ENCODE data around the gene SELENOF.
A peak's percentile ranks its signal among the peaks of the same experiment; 100 is the strongest.

The SELENOF gene

DNA sequence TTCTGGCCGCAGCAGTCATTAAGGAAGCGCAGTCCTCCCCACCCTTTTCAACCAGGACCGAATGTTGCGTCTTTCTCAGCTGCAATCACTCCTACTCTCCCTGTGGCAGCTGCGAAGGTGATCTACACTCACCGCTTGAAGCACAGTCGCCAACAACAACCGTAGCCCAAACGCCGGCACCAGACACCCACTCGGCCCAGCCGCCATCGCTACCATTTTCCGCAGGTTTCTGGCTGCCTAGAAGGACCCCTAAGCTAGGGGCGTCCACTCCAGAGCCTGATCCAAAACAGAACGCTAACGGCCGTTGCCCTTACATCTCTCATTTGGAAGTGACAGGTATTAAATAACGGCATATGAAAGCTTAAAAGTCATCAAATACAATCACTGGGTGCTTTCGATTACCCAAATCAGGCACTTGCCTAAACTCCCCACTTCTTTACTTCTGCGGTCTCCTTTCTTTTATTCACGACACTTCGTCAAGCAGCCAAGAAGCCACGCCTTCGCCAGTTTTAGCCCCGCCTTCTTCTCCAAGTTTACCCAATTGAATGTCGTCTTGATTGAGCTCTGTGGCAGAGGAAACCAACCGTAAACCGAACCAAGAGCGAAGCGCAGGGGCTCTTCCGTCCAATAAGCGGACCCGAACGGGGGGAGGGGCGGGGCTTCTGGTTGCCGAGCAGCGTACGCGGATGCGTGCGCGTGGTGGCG is at the start of gene SELENOF:
TSS of gene SELENOF (minus strand) at position 231 of the 705 bp plus-strand sequence. CDS start at position 216, 15 bp downstream.
- peak; percentile 98 for DNase-seq (ENCODE audit: low spot score)

DNA sequence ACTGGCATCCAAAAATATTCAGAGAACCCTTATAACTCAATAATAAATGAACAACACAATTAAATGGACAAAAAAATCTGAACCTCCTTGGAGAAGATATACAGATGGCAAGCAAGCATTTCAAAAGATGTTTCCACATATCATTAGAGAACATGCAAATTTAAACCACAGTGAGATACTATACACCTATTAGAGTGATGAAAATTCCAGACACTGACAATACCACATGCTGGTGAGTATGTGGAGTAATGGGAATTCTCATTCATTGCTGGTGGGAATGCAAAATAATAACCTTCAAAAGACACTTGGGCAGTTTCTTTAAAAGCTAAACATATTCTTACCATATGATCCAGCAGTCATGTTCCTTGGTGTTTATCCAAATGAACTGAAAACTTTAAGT is 46.6 kb upstream of the SELENOF start:
- DNase-seq (ENCODE audit: low spot score) = no peak

DNA sequence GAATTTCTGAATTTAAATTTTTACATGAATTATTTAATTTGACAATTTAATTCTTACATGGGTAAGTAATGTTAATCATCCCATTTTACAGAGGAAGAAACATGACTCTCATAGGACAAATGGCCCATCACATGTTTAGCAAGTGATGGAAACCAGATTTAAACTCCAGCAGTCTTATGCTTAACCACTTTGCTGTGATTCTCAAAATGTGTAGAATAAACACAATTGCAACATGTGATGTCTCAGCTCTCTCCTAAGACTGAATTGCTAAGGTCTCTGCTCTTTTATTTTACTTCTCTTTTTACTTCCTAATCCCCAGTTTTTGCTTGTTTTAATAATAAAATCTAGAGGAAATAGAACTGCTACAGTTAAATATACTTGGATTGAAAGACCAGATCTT is 43.3 kb upstream of the SELENOF start:
- DNase-seq (ENCODE audit: low spot score) = no peak

DNA sequence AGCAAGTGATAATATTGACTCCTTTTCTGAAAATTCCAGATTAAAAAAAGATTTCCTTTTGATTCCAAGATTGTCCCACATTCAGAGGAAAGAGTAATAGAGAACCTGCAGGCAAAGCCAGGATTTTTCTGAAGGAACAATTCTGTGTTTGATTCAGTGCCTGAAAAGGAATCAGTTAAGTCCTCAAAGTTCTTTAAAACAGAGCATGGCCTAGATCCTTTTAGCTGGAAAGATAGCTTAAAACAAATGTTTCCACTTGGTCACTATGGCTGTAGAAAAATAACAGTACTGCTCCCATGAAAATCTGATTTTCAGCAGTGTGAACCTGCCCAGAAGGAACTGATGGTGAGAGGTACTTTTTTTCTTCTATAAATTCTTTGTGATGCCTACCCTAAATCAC is 42.3 kb upstream of the SELENOF start:
- no peak for DNase-seq (ENCODE audit: low spot score)

DNA sequence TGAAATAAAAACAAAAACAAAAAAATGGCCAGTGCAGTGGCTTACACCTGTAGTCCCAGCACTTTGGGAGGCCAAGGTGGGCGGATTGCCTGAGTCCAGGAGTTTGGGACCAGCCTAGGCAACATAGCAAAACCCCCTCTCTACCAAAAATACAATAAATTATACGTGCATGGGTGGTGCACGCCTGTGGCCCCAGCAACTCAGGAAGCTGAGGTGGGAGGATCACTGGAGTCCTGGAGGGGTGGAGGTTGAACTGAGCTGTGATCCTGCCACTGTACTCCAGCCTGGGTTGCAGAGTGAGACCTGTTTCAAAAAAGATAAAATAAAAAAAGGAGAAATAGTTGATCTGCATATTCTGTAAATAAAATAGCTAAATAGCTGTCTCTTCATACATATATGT is 41.8 kb upstream of the SELENOF start:
- no peak for DNase-seq (ENCODE audit: low spot score)

DNA sequence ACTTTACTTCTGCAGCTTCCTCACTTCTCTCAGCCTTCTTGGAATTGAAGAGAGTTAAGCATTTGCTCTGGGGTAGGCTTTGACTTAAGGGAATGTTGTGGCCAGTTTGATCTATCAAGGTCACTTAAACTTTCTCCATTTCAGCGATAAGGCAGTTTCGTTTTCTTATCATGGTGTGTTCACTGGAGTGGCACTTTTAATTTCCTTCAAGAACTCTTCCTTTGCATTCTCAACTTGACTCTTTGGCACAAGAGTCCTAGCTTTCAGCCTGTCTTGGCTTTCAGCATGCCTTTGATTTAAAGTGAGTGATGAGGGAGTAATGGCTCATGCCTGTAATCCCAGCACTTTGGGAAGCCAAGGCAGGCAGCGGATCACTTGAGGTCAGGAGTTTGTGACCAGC is 39.2 kb upstream of the SELENOF start:
- no peak for DNase-seq (ENCODE audit: low spot score)

DNA sequence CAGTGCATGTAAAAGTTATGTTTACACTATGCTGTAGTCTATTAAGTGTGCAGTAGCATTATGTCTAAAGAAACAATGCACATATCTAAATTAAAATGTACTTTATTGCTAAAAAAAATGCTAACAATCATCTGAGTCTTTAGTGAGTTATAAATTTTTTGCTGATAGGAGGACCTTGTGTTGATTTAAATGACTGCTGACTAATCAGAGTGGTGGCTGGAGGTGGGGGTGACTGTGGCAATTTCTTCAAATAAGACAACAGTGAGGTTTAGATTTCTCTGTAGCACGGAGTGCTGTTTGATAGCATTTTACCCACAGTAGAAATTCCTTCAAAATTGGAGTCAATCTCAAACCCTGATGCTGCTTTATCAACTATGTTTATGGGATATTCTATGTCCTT is 37.5 kb upstream of the SELENOF start:
- no peak for DNase-seq (ENCODE audit: low spot score)

DNA sequence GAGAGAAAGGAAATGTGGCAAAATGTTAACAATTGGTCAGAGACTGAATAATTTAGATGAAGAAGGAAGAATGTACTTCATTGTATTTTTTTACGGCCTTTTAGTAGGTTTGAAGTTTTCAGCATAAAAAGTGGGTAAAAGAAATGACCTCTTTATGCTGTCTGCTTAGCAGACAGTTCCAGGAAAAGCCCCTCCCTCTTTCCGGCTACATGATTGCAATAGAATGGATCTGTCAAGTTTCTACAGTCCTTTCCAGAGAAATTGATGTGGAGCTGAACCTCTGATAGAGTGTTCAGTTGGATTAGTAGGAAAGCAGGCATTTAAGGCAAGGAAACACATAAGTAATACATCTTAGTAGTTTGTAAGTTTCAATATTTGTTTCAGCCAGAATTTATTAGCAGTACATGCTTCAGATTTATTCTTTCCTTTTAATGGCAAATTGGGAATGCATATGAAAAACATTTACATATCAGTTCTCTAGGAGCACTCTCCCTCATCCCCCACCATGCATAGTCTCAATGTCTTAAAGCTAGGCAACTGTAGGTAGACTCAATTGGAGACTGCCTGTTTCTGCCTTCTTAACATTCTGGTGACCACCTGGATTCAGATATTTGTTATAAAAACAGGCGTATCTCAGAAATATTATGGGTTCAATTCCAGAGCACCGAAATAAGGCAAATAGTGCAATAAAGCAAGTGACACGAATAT is 36.9 kb upstream of the SELENOF start:
- DNase-seq (ENCODE audit: low spot score) = no peak

DNA sequence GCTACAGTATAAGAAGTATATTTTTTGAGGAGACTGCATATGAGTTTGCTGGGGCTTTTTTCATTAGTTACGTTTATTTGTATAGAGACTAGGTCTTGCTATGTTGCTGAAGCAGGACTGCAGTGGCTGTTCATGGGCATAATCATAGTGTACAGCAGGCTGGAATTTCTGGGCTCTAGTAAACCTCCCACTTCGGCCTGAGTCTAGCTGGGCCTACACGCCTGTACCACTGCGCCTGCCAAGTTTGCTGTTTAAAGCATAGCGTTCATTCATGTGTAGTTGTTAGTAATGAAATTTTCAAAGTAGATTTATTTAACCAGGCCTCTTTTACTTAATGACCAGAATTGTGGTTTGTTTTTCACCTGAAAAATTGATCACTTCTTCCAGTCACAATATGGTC is 34.3 kb upstream of the SELENOF start:
- DNase-seq (ENCODE audit: low spot score) = no peak

DNA sequence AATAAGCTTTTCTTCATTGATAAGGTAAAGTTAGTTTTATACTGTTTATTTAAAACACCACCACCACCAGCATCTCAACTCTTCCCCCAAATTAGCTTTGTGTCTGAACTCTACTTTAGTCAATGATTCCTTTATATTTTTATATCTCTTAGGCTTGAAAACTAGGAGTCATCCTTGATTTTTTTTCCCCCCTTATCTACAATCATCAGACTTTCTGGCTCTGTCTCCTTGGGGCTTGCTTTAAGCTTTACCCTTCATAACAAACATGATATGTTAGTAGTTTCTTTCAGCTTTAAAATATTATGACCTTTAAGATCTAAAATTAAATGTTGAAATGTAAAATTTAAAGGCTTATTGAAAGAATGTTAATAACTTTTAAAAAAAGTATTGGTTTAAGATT is 28.8 kb upstream of the SELENOF start:
- DNase-seq (ENCODE audit: low spot score) = no peak

DNA sequence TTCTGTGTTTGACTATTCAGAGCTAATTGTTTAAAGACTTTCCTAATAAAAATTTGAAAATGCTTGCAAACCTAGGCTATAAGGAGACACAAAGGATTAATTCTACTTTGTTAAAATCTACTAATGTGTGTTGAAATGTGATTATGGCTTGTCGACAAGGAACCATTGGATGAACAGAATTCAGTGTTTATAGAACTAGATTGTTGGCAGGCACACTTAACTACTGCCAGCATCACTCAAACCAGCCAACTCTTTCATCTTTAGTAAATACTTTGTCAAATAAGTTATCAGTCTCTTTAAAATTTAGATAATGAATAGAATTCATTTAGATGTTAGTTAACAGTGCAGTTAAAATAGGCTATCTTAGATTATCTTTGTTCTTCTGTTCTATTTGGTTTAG is 28.1 kb upstream of the SELENOF start:
- no peak for DNase-seq (ENCODE audit: low spot score)

DNA sequence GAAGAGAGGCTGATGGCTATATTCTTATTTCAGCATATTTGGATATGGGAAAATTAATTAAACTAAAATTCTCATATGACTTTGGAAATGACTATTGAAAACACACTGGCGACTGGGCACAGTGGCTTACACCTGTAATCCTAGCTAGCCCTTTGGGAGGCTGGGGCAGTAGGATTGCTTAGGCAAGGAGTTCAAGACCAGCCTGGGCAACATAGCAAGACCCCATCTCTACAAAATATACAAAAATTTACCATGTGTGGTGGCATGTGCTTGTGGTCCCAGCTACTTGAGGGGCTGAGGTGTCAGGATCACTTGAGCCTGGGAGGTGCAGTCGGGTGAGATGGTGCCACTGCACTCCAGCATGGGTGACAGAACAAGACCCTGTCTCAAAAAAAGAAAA is 26.7 kb upstream of the SELENOF start:
- no peak for DNase-seq (ENCODE audit: low spot score)

DNA sequence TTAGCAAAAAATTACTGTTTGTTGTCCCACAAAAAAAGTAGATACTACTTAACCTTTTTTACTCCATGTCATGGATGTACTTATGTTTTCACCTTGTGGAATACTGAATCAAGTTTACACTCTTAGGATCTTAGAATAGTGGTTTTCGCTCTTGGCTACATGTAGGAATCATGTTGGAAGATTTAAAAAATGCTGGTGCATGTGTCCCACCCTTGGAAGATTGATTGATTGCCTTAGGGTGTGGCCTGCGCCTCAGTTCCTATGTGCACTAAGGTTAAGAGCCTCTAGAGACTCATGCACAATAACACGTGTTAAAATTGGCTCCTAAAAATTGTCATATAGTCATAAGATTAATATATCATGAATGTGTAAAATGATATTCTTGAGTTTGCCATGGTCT is 25.5 kb upstream of the SELENOF start:
- no peak for DNase-seq (ENCODE audit: low spot score)

DNA sequence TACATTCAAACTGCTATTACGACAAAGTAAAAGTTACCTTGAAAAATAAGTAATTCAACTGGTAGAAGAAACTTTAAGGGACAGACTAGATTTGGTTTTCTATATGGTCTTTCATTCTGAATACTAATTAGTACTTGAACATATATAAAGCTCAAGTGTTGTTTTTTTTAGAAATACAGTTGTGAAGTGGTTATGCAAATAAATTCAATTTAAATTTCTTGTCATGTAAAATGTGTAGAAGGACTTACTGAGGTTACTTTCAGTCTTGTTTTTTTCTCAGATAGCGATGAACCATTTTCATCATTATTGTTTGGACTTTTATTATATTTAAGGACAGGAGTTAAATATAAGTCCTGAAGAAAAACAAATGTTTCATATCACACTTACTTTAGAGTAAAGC is 24.9 kb upstream of the SELENOF start:
- DNase-seq (ENCODE audit: low spot score) = no peak

DNA sequence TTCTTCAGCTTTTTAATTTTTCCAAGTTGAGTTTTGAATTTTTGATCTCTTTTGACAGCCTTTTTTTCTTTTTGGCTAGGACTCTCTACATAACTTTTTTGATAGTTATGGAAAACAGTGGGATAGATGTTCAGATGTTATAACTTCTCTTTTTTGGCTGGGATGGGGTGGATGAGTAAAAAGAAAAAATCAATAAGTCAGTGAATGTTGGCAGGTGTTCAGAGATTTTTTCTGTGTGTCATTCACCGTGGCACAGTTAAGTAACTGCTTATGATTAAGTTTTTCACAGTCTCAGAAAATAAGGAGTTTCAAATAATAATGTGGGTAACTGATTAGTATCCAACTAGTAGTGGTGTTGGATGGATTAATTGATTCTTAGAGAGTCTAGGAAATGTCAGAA is 24.5 kb upstream of the SELENOF start:
- DNase-seq (ENCODE audit: low spot score) = no peak

DNA sequence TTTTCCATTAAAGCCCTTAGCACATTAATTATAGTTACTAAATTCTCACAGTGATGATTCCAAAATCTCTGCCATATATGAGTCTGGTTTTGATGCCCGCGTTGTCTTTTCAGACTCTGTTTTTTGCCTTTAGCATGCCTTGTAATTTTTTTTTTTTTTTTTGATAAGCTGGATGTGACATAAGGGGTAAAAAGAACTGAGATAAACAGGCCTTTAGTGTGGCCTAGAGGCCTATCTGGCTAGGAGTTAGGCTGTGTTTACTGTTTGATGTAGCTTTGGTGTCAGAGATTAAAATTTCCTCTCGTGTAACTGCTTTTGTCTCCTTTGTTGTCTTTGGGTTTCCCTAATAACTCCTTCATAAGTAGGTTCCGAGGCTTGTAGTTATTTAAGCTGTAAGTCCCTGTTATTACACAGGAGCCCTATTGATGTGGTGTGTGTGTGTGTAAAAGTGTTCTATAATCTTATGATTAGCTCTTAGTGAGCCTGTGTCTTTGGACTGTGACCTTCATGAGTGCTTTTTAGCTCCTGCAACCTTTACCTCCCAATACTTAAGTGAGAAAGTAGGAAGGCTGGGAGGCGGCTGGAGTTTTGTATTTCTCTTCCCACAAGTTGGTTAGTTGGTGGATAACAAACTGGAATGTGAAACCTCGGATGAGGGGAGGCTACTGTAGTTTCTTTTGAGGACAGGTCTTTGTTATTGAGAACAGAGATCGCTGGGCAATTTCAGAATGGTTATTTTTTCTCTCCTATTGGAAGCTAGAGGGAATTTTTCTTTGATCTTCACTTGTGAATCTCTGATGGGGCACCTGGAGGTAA is 19.8 kb upstream of the SELENOF start:
- DNase-seq (ENCODE audit: low spot score) = no peak

DNA sequence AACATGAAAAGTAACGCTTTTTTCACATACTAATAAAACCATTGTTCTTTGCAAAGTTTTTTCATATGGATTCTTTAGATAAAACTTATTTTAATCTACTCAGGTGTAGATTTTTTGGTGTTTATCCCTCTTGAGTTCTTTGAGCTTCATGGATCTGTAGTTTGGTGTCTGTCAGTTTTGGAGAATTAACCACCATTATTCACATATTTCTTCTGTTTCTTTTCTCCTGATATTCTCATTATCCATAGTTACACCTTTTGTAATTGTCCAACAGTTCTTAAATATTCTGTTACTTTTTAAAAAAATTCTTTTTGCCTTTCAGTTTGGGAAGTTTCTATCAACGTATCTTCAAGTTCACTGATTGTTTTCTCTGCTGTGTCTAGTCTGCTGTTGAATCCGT is 19.1 kb upstream of the SELENOF start:
- no peak for DNase-seq (ENCODE audit: low spot score)

DNA sequence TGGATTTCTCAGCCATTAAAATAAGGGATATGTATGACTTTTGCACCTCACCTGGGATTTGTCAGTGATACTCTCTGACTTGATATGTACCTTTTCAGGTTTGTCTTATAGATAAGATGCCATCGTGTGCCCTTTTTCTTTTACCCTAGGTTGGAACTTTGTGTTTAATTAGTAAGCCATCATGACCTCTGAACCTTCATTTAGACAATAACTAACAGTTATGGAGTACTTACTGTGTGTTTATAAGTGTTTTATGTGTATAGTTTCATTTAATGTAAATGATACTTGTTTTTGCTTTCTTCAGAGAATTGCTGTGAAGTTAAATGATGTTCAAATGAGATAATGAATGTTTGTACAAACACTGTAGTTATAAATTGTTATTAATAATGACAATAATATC is 14.9 kb upstream of the SELENOF start:
- DNase-seq (ENCODE audit: low spot score) = no peak

DNA sequence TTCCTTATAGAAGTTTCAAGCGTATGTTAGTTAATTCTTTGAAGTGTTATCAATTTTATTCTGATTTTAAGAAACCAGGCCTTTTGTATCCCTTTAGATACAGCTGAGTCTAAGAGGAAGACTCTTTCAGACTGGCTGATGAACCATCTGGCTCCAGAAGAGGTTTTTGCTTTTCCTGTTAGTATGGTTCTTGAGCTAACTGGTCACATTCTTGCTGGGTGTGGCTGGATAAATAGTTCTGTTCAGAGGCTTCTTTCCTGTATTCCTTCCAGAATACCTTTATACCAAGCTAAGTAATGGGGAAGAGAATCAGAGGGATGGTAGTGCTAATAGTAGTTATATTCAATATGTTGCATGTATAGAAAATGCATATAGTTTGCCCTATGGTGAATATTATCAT is 13.0 kb upstream of the SELENOF start:
- no peak for DNase-seq (ENCODE audit: low spot score)

DNA sequence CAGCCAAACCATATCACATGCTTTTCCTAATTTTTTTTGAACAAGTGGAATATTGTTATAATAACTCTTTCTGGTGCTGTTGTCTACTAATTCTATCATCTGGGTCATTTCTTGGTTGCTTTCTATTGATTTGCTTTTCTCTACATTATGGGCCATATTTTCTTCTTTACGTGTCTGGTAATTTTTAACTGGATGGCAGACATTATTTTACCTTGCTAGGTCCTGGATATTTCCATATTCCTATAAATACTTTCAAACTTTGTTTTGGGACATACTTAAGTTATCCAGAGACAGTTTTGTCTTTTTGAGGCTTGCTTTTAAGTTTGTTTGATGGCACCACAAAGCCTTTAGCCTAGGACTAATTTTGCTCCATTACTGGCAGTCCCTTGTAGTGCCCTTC is 11.8 kb upstream of the SELENOF start:
- DNase-seq (ENCODE audit: low spot score) = no peak

DNA sequence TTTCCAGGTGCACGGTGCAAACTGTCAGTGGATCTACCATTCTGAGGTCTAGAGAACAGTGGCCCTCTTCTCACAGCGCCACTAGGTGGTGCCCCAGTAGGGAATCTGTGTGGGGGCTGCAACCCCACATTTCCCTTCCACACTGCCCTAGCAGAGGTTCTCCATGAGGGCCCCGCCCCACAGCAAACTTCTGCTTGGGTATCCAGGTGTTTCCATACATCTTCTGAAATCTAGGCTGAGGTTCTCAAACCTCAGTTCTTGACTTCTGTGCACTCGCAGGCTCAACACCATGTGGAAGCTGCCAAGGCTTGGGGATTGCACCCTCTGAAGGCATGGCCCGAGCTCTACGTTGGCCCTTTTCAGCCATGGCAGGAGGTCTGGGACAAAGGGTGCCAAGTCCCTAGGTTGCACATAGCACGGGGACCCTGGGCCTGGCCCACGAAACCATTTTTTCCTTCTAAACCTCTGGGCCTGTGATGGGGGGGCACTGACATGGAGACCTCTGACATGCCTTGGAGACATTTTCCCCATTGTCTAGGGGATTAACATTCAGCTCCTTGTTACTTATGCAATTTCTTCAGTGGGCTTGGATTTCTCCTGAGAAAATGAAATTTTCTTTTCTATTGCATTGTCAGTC is 10.5 kb upstream of the SELENOF start:
- no peak for DNase-seq (ENCODE audit: low spot score)

DNA sequence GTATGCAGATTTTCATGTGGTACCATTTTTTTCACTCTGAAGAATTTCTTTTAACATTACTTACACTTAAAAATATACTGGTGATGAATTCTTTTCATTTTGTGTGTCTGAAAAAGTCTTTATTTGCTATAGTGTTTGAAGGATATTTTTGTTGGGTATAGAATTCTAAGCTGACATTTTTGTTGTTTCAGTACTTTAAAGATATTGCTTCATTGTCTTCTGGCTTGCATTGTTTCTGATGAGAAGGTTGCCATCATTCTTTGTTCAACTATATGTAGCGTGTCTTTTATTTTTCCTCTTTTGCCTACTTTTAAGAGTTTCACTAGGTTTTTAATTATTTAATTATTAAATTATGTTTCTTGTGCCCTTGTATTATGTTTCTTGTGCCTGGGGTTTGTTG is 8.5 kb upstream of the SELENOF start:
- DNase-seq (ENCODE audit: low spot score) = no peak

DNA sequence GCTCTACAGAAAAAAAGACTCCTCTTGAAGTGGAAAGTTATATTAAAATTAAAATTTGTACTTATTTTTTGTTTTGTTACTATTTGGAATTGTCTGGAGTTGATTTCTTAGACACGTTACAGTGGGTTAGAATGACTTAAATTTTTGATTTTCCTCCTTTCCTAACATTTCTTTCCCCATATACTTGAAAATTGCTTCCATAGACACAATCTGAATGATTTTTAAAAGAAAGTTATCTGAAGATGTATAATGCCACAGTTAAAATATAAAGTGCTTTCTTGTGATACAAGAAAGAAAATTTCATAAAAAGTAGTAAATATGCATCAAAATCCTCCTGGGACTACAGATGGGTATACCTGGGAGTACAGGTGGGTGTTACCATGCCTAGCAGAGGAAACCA is 2.8 kb upstream of the SELENOF start:
- DNase-seq (ENCODE audit: low spot score) = no peak
